ENCODE data around the gene NAB2.
"Not testable (repeated sequence)": the region's sequence is repeated elsewhere in the genome, so short reads cannot be mapped to it uniquely, and the experiment has no call there.

DNA sequence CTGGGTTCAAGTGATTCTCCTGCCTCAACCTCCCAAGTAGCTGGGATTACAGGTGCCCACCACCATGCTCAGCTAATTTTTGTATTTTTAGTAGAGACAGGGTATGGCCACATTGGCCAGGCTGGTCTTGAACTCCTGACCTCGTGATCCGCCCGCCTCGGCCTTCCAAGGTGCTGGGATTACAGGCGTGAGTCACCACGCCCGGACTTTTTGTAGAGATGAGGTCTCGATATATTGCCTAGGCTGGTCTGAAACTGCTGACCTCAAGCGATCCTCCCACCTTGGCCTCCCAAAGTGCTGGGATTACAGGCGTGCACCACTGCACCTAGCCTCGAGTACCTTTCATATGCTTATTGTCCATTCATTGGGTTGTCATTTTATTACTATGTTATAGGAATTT lies 31.8 kb downstream of the NAB2 start:
- TF ChIP-seq, protein P1, sequence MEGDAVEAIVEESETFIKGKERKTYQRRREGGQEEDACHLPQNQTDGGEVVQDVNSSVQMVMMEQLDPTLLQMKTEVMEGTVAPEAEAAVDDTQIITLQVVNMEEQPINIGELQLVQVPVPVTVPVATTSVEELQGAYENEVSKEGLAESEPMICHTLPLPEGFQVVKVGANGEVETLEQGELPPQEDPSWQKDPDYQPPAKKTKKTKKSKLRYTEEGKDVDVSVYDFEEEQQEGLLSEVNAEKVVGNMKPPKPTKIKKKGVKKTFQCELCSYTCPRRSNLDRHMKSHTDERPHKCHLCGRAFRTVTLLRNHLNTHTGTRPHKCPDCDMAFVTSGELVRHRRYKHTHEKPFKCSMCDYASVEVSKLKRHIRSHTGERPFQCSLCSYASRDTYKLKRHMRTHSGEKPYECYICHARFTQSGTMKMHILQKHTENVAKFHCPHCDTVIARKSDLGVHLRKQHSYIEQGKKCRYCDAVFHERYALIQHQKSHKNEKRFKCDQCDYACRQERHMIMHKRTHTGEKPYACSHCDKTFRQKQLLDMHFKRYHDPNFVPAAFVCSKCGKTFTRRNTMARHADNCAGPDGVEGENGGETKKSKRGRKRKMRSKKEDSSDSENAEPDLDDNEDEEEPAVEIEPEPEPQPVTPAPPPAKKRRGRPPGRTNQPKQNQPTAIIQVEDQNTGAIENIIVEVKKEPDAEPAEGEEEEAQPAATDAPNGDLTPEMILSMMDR (IDR thresholded peaks at IDR 0.05) = not testable (repeated sequence)
- TF ChIP-seq POLR2A (IDR thresholded peaks at IDR 0.05; ENCODE audit: low read depth); EP300 (IDR thresholded peaks at IDR 0.05): not testable (repeated sequence)
